LHCN-M2 (cell line): ENCODE data around the gene SCYGR8. TPM values are rescaled to one million over a fixed set of nuclear protein-coding genes. Genes with fewer than 3 reads are reported as not detected.
A peak's percentile ranks its signal among the peaks of the same experiment; 100 is the strongest.
"Not testable (repeated sequence)": the region's sequence is repeated elsewhere in the genome, so short reads cannot be mapped to it uniquely, and the experiment has no call there.

Experiments used
- DNase-seq: peaks from one replicate; pipeline ENCODE4 v3.0.0-alpha.2; 2012; ENCODE audit warnings: low read depth
- polyA plus RNA-seq: library from polyadenylated mRNA; unstranded; fragments of >200 nt; gene quantifications from one replicate; pipeline ENCODE4 v1.2.1, GENCODE V29; 2012; ENCODE audit warnings: missing spikeins
- total RNA-seq: library from RNA; depleted of rRNA; stranded (reverse); fragments of >200 nt; gene quantifications from 2 replicates; pipeline ENCODE4 v1.2.3, GENCODE V29; 2014; rRNA removed

SCYGR8 gene
- not detected in 2 replicates for total RNA-seq
- polyA plus RNA-seq: not detected

GRCh38 chr2:227745594-227745993 is at the start of gene SCYGR8:
Gene SCYGR8, plus strand, starts transcription at chr2:227745894. Its CDS starts 0 bp downstream, at chr2:227745894.
- no peak for DNase-seq

- DNase-seq: no peak
Observed at GRCh38 chr2:227696990-227697679, 48.6 kb upstream of the SCYGR8 start.

- no peak for DNase-seq
Observed at GRCh38 chr2:227701556-227701955, 44.1 kb upstream of the SCYGR8 start.

GRCh38 chr2:227703280-227703732 is 42.4 kb upstream of the SCYGR8 start:
- DNase-seq: no peak

GRCh38 chr2:227703961-227704360 is 41.7 kb upstream of the SCYGR8 start:
- DNase-seq: no peak

GRCh38 chr2:227706859-227707258 is 38.8 kb upstream of the SCYGR8 start:
- DNase-seq: no peak

- DNase-seq: no peak
Observed at GRCh38 chr2:227707390-227707789, 38.3 kb upstream of the SCYGR8 start.

- no peak for DNase-seq
Observed at GRCh38 chr2:227710986-227711385, 34.7 kb upstream of the SCYGR8 start.

- no peak for DNase-seq
Observed at GRCh38 chr2:227713291-227713690, 32.4 kb upstream of the SCYGR8 start.

GRCh38 chr2:227716501-227716900 is 29.2 kb upstream of the SCYGR8 start:
- no peak for DNase-seq

GRCh38 chr2:227717687-227718567 is 27.8 kb upstream of the SCYGR8 start, which contains the start of gene SLC19A3:
Gene SLC19A3, minus strand, starts transcription at chr2:227718028. Its CDS starts 15,710 bp downstream, at chr2:227702318.
- peak; percentile 62 for DNase-seq

GRCh38 chr2:227719641-227720040 is 26.1 kb upstream of the SCYGR8 start:
- DNase-seq: no peak

GRCh38 chr2:227720680-227721079 is 25.0 kb upstream of the SCYGR8 start:
- DNase-seq: no peak

GRCh38 chr2:227722821-227723220 is 22.9 kb upstream of the SCYGR8 start:
- not testable (repeated sequence) for DNase-seq

- no peak for DNase-seq
Observed at GRCh38 chr2:227724394-227725039, 21.2 kb upstream of the SCYGR8 start, which contains the start of gene SCYGR6. Gene SCYGR6, minus strand, starts transcription at chr2:227724757. Its CDS starts 0 bp downstream, at chr2:227724757.

- DNase-seq: no peak
Observed at GRCh38 chr2:227728035-227728434, 17.7 kb upstream of the SCYGR8 start, which contains the start of gene SCYGR7. Gene SCYGR7, plus strand, starts transcription at chr2:227728335. Its CDS starts 0 bp downstream, at chr2:227728335.

GRCh38 chr2:227739351-227739750 is 6.3 kb upstream of the SCYGR8 start:
- no peak for DNase-seq

- DNase-seq: not testable (repeated sequence)
Observed at GRCh38 chr2:227740705-227741104, 5.0 kb upstream of the SCYGR8 start.

GRCh38 chr2:227748079-227748478 is 2.4 kb downstream of the SCYGR8 start:
- DNase-seq: peak; percentile 6

GRCh38 chr2:227756261-227756660 is 10.6 kb downstream of the SCYGR8 start:
- not testable (repeated sequence) for DNase-seq

GRCh38 chr2:227759411-227760118 is 13.9 kb downstream of the SCYGR8 start:
- no peak for DNase-seq
